ENCODE results near the gene EHD3.

EHD3 gene

GRCh38 chr2:31284107-31284506 lies 50.2 kb downstream of the EHD3 start:
- DNase-seq (ENCODE audit: low read depth in 2 of 2), result no peak

GRCh38 chr2:31286230-31286629 lies 52.3 kb downstream of the EHD3 start:
- no peak for DNase-seq (ENCODE audit: low read depth in 2 of 2)

- DNase-seq (ENCODE audit: low read depth in 2 of 2), result no peak
These were observed 53.1 kb downstream of the EHD3 start for GRCh38 chr2:31286961-31287550.

- peak in 1 of 2 experiments; percentile 44 for DNase-seq (ENCODE audit: low read depth in 2 of 2)
These were observed 53.7 kb downstream of the EHD3 start for GRCh38 chr2:31287654-31288053.

GRCh38 chr2:31294196-31294595 lies 60.2 kb downstream of the EHD3 start:
- DNase-seq (ENCODE audit: low read depth in 2 of 2), result no peak

GRCh38 chr2:31296641-31297287 lies 62.8 kb downstream of the EHD3 start:
- DNase-seq (ENCODE audit: low read depth in 2 of 2), result no peak

DNA sequence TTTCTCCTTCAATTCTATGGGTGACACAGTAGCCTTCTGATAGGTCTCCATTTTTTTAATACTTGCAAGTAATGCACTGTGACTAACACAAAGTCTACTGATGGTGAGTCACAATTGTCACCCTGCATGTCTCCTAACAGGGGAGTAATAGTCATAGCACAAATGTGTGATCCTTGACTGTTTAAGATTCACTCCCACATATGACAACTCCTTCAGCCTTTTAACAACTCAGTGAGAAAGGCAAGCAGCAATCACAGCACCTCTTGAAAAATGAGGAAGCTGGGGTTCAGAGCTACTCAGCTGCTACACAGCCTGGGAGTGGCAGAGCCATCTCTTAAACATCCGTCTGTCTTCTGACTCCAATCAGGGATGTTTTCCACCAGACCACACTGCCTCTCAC lies 63.8 kb downstream of the EHD3 start:
- no peak for DNase-seq (ENCODE audit: low read depth in 2 of 2)

- no peak for DNase-seq (ENCODE audit: low read depth in 2 of 2)
These were observed 65.6 kb downstream of the EHD3 start for GRCh38 chr2:31299547-31299946.

GRCh38 chr2:31300309-31300708 lies 66.4 kb downstream of the EHD3 start:
- no peak for DNase-seq (ENCODE audit: low read depth in 2 of 2)

GRCh38 chr2:31302940-31303563 lies 69.1 kb downstream of the EHD3 start:
- no peak for DNase-seq (ENCODE audit: low read depth in 2 of 2)

DNA sequence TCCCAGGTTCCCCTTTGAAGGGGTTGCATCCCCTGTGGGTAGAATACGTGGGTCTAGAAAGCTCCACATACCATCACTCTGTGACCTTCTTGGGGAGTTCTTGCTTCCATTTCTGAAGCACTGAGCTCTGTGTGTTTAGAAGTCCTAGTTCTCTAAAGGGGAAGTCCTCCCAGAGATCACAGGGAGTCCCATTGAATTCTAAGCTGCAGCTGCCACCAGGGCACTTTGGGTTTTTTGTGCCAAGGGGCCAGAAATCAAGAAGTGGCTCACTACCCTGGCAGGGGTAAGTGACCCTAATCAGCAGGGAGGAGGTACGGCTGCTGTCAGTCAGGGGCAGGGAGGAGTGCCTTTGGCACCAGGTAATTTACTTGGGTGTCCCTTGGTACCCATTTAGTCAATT lies 70.9 kb downstream of the EHD3 start:
- no peak for DNase-seq (ENCODE audit: low read depth in 2 of 2)

DNA sequence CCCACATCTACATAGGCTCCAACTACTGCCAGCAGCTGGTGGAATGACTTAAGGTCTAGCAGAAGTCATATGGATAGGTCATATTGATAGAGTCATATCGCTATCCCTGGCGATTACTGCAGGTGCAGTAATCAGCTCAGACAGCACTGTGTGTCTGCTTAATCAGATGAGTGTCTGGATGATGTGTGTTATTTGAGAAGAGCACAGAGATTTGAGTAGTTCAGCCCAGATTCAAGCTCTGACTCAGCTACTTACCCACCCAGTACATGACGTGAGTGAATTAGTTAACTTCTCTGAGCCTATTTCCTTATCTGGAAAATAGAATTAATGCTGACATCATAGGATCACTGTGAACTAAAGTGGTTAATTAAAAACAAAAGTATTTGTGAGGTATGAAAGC lies 78.9 kb downstream of the EHD3 start:
- no peak for DNase-seq (ENCODE audit: low read depth in 2 of 2)

DNA sequence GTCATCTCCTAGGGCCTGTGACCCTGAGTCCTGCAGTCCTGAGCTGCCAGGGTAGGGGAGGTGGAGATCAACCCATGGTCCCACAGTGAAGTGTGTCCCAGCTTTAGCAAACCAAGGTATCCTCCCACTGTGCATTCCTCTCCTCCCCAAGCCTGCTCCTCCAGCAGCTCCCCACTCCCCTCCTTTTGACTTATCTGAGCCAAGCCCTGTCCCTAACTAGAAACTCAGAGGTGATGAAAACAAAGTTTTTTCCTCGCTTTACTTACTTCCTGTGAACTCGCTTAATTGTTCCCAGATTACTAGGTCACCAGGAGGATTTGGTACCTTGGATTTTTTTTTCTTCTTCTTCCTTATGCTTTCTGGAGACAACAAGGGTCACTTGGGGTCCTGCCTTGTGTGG lies 80.8 kb downstream of the EHD3 start:
- DNase-seq (ENCODE audit: low read depth in 2 of 2), result peak in 1 of 2 experiments; percentile 34

DNA sequence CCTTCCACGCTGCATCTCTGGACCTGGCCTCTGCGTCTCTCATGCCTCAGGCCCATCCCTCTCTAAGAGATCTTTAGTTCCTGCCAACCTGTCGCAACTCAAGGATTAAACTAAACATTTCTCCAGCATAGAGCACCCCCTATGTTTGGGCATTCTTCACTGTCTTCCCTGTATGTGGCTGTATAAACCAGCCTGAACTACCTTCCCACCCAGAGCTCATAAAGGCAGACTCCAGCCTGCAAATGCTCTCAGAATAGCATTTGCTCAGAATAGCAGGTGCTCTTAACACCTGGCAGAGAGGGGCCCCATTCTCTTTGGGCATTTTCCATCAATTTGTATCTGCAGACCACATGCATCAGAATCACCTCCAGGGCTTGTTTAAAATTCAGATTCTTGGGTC lies 83.4 kb downstream of the EHD3 start:
- DNase-seq (ENCODE audit: low read depth in 2 of 2), result no peak

DNA sequence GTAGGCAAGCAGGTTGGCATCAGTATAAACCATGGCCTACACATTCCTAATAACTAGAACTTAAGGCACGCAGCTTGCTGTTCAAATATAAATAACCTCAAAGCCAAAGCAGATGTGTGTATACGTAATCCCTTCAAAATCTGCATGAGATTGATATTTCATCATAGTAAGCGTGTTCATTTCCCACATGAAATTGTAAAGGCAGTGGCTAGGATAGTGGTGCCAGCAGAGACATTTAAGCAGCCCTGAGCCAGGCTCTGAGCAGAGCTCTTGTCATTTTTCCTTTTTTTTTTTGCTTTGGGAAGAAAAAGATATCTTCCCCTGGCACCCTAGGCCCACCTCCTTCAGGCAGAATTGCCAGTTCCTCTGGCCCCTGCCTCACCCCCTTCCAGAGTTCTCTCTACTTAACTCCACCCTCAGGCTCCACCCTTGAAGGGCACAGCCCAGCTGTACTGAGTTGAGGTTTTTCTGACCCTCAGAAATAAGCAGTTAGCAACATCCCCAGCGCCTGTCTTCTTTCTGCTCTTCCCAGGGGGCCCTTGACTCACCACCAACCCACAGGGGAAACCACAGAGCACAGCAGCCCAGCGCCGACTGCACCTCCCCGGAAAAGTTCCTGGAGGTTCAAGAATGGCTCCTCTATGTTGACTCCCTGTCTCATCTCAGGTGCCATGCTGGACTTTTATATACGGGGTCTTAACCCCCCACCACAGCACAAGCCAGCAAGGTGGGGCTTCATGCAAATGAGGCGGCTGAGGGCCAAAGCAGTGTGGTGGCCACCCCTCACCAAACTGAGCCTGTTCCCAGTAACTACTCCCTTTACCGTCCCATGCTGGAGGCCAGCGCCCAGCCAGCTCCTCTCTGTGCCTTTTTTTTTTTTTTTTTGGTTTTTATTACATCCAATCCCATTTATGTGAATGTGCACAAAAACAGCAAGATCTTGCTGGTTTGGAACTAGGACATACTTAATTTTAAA lies 84.7 kb downstream of the EHD3 start:
- DNase-seq (ENCODE audit: low read depth in 2 of 2), result peak in 1 of 2 experiments; percentile 57

Data from fibroblast of skin of left biceps (primary cell).